Measurements from ENCODE around the gene PGLYRP1. TPM values are rescaled to one million over a fixed set of nuclear protein-coding genes. Genes with fewer than 3 reads are reported as not detected.

The PGLYRP1 gene
- polyA plus RNA-seq, 1 experiment = not detected

DNA sequence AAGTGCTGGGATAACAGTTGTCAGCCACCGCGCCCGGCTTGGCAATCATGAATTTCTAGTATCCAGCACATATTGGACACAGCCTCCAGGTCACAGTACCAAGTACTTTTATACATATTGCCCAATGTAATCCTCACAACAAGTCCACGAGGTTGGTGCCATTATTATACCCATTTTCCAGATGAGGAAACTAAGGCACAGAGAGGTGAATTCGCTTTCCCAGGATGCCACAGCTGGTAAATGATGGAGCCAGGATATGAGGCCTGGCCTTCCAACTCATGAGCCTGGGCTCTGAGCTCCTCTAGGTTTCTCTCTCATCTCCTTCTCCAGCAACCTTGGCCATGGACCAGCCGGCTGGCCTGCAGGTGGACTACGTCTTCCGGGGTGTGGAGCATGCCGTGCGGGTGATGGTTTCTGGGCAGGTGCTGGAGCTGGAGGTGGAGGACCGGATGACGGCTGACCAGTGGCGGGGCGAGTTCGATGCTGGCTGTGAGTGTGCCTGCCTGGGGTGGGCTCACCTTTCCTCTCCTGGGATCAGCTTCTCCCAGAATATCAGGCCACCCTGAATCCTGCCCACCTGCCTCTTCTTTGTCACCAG, 20.1 kb downstream of the PGLYRP1 start:
- Histone ChIP-seq H3K9me3 (ENCODE audit: control insufficient read depth, insufficient read depth, low read length) (no peaks in the 10 kb centered on the region), H3K27me3 (ENCODE audit: control insufficient read depth, insufficient read depth, low read length) (no peaks in the 10 kb centered on the region), H3K27ac (ENCODE audit: low read depth, low read length) (no peak overlapping the region), H3K4me3 (ENCODE audit: low read depth, low read length) (no peak overlapping the region)
- no peak for DNase-seq (ENCODE audit: low read depth, low spot score)
- ChIA-PET POLR2A (no interaction called here), CTCF (interaction anchor here (0.7 to 1.4 kb wide), 3 partner anchors 8 to 85 kb away, joined by 3 to 6 read pairs (median 4); no protein-coding TSS in a partner anchor)
- TF ChIP-seq, protein P1, sequence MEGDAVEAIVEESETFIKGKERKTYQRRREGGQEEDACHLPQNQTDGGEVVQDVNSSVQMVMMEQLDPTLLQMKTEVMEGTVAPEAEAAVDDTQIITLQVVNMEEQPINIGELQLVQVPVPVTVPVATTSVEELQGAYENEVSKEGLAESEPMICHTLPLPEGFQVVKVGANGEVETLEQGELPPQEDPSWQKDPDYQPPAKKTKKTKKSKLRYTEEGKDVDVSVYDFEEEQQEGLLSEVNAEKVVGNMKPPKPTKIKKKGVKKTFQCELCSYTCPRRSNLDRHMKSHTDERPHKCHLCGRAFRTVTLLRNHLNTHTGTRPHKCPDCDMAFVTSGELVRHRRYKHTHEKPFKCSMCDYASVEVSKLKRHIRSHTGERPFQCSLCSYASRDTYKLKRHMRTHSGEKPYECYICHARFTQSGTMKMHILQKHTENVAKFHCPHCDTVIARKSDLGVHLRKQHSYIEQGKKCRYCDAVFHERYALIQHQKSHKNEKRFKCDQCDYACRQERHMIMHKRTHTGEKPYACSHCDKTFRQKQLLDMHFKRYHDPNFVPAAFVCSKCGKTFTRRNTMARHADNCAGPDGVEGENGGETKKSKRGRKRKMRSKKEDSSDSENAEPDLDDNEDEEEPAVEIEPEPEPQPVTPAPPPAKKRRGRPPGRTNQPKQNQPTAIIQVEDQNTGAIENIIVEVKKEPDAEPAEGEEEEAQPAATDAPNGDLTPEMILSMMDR (IDR thresholded peaks at IDR 0.05; ENCODE audit: low read depth, low read length) = no peak

DNA sequence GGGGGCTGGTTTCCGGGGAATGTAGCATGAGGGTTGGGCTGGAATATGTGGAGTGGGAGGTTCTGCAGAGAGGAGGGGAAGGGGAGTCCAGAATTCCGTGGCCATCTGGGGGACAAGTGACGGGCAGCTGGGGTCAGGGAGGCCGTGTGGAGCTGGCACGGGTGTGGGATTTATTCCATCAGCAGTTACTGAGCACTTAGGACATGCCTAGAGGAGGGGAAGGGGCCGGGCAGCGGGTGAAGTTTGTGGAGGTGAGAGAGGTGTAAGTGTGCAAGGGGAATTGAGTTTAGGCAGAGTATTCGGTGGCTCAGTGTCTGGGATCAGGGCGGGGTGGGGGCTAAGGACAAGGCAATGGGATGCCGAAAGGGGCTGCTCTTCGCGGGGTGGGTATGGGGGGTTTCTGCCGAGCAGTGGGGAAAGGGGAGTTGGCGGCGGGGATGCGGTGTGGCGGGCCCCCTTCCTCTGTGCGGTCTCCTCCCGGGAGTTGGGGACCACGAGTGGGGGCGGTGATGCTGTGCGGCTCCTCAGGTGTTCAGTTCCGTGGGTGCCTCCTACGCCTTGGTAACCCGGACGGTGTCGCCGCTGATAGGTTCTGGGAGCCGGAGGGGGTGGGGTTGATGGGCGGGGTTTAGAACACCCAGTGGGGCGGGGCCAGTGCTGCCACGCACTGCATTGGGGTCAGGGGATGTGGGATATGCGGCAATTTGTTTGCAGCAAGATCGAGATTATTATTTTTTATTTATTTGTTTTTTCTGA, 22.2 kb downstream of the PGLYRP1 start:
- CTCF ChIA-PET = no interaction called here
- no peak overlapping the region for H3K27ac ChIP-seq (ENCODE audit: low read depth, low read length)
- H3K27me3 ChIP-seq (ENCODE audit: control insufficient read depth, insufficient read depth, low read length) = no peaks in the 10 kb centered on the region
- DNase-seq (ENCODE audit: low read depth, low spot score) = no peak
- POLR2A ChIA-PET = no interaction called here
- H3K9me3 ChIP-seq (ENCODE audit: control insufficient read depth, insufficient read depth, low read length) = no peaks in the 10 kb centered on the region
- H3K4me3 ChIP-seq (ENCODE audit: low read depth, low read length) = peak overlapping the region; percentile 31
- TF ChIP-seq, protein P1 (IDR thresholded peaks at IDR 0.05; ENCODE audit: low read depth, low read length) = no peak

DNA sequence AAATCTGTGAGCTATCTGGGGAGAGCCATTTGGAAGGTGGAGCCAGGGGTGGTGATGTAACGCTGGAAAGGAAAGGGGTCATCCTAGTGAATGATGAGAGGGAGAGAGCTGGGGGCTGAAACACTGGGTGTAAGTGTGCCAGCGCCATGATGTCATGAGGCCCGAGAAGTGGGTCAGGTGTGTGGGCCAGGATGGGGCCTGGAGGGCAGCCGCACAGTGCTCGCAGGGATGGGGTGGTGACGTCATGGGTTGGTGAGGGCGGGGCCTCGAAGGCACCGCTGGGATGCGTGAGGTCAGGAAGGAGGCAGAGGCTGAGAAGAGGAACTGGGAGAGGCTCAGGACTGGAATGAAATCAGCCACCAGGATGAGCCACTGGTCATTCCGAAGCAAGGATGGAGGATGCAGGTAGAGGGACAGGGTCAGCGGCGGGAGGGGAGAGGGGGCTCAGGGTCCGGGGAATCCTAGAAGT, 23.2 kb downstream of the PGLYRP1 start:
- H3K9me3 ChIP-seq (ENCODE audit: control insufficient read depth, insufficient read depth, low read length) = no peaks in the 10 kb centered on the region; the same call in 1 of the 2 replicates
- H3K4me3 ChIP-seq (ENCODE audit: low read depth, low read length) = peak overlapping the region; percentile 39
- TF ChIP-seq, protein P1 (IDR thresholded peaks at IDR 0.05; ENCODE audit: low read depth, low read length) = no peak
- no peaks in the 10 kb centered on the region for H3K27me3 ChIP-seq (ENCODE audit: control insufficient read depth, insufficient read depth, low read length)
- no peak for DNase-seq (ENCODE audit: low read depth, low spot score)
- ChIA-PET POLR2A (no interaction called here), CTCF (interaction anchor here (0.9 kb wide), 1 partner anchor 10 kb away, joined by 3 read pairs; no protein-coding TSS in a partner anchor)
- H3K27ac ChIP-seq (ENCODE audit: low read depth, low read length) = no peak overlapping the region

DNA sequence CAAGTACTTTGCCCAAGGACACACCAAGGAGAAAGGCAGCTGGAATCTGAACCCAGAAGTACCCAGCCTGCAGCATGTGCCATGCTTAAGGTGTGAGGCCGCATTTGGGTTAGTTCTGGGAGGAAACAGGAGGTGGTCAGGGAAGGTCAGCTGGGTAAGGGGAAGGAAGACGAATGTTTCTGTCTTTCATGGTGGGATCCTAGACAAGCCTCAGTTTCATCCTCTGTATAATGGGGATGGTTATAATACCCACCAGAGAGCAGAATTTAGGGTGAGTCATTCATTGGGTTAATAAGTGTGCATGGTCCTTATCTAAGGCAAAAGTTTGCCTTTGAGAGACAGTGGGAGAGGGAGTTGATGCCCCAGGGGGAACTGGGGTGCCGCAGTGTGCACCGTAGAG, 24.0 kb downstream of the PGLYRP1 start:
- CTCF ChIA-PET = interaction anchor here (0.5 to 0.9 kb wide), 2 partner anchors 8 to 11 kb away, joined by 3 to 4 read pairs; no protein-coding TSS in a partner anchor

More for the DNA sequence above, 24.0 kb downstream of the PGLYRP1 start:
- Histone ChIP-seq H3K9me3 (ENCODE audit: control insufficient read depth, insufficient read depth, low read length) (no peaks in the 10 kb centered on the region; the same call in 1 of the 2 replicates), H3K27me3 (ENCODE audit: control insufficient read depth, insufficient read depth, low read length) (no peaks in the 10 kb centered on the region), H3K27ac (ENCODE audit: low read depth, low read length) (no peak overlapping the region), H3K4me3 (ENCODE audit: low read depth, low read length) (no peak overlapping the region)
- TF ChIP-seq, protein P1 (IDR thresholded peaks at IDR 0.05; ENCODE audit: low read depth, low read length) = no peak
- DNase-seq (ENCODE audit: low read depth, low spot score) = no peak
- POLR2A ChIA-PET = no interaction called here
